Activated gamma-delta T cell treated with anti-CD3 and anti-CD28 coated beads, Interleukin-2, amount 50 U/mL, for 16 hours (primary cell): ENCODE measurements around the gene RGP1.

Experiments
- DNase-seq: peaks from one replicate; pipeline ENCODE4 v3.0.0-alpha.2; 2020; ENCODE audit warnings: low read depth

The RGP1 gene

GRCh38 chr9:35723426-35723825 is 25.7 kb upstream of the RGP1 start:
- DNase-seq: no peak

GRCh38 chr9:35723908-35724307 is 25.2 kb upstream of the RGP1 start:
- DNase-seq: no peak

DNA sequence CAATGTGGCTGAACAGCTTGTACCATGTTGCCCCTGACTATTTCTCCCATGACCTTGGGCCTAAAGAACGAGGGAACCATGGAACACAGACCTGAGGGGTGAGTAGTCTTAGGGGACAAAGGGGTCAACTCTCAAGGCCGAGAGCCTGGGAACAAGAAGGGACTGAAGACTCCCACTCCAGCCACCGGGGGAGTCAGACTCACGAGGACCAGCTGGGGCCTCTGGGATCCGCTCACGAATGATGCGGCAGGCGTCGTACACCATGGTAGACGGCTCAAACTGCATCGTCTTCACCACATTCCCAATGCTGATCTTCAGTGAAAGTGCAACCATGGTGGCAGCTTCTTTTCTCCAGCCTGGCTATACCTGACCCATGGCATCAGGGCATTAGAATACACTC is 23.7 kb upstream of the RGP1 start:
- no peak for DNase-seq

DNA sequence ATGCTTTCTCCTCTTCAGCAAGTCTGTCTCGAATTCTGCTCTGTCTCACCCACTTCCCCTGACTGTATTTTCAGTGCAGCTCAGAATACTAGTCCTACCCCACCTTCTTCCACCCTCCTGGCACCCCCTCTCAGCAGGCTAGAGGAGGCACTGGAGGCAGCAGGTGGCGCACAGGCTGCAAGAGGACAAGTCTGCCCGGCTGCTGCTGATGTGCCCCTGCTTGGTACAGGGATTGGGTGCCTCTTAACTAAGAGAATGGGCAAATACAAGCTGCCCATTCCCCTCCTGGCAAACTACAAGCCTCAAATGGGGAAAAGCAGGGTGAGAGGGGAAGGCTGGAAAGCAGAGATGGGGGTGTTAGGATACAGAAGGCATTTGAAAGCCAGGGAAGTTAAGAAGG is 22.2 kb upstream of the RGP1 start:
- peak; percentile 26 for DNase-seq

DNA sequence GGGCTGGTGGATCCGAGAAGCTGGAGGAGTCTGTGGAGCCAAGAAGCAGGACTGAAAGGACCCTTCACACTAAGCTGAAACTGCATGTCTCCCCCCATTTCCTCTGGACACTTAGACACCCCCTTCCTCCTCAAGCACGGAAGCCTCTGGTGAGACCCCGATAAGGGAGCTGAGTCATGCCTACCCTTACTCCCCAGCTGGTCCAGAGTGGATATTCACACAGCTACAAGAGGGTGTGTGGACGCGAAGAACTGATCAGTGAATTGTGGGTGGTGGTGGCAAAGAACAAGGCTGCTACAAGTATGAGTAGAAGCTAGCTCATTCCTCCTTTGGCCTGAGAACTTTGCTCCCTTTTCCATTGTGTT is 21.4 kb upstream of the RGP1 start:
- DNase-seq: no peak

DNA sequence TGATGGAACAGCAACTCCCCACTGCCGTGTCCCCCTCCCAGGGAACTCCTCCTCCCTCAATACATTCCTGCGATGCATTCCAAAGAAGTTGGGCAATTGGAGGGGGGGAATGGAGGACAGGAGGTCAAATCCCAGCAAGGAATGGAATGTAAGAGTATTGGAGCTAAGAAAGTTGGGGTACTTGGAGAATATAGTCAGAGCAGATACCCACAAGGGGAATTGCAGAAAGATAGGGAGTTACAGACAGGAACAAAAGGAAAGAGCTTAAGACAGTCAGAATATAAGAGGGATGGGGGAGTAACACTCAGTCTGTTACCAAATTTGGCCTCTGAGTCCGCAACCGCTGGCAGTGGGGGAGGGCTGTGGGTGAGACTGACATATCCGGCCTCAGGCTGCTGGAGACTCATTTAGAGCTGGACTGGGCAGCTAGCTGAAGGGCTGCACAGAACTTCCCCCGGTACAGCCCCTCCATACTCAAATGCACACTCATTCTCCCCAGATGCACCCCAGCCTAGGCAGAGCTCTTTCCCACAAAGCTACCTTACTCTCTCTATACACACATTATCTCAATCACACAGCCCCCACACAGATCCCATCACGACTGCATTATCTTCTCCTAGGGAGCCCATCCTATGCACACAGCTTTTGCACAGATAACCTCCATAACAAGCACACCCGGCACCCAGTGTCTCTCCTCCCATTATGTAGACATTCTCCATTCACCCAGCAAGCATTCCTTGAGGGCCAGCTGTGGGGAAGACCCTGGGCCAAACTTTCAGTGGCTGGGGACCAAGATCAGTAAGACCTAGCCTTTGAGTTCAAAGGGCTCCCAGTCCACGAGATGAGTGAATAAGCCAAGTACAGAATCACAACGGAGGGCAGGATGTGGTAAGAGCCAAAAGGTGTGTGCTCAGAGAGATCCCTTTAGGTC is 20.8 kb upstream of the RGP1 start:
- DNase-seq: no peak

DNA sequence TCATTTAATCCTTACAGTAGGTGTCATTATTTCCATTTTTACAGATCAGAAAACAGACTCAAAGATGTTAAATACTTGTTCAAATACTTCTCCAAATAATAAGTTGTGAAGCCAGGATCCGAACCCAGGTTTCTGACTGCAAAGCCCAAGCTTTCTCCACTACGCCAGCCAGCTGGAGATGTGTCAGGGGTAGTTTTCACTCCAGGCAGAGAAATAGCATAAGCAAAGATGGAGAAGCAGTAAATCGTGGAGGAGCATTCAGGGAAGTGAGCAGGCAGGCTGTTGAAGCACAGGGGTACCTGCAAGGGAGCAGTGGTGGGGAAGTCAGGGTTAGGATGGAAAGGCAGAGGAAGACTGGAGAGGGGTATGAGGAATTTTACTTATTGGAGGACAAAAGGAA is 20.0 kb upstream of the RGP1 start:
- no peak for DNase-seq

DNA sequence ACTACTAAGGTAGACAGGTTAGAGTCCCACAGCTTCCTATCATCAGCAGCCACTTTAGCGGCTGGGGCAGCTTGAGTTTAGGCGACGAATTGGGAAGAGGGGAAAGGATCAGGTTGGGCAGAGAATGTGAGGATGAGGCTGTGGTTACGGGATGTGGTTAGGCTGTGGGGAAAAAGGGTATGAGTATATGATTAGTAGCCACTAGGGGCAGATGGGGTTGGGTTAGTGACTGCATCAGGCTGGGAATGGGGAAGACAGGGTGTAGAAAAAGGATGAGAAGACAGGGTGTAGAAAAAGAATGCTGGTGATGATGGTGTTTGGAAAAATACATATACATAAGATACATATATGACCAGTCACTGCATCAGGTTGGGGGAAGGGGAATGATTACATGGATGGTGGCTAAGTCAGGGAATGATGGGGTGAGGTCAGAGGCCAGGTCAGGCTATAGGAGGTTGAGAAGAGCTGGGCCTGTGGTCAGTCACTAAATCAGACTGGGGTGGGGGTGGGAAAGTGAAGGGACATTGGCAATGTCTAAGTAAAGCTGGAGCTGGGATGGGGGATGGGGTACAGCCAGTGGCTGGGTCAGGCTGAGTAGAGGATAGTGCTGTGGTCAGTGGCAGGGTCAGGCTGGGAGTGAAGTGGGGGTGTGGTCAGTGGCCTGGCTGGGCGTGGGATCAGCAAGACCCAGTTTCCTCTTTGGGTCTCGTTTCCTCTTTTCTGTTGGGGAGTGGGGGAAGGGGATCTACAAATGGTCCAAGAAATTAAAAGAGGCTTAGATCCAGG is 19.2 kb upstream of the RGP1 start:
- no peak for DNase-seq

GRCh38 chr9:35730486-35730854 is 18.6 kb upstream of the RGP1 start:
- DNase-seq: no peak

GRCh38 chr9:35731415-35732184 is 17.5 kb upstream of the RGP1 start:
- DNase-seq: no peak

- peak; percentile 95 for DNase-seq
Measured at GRCh38 chr9:35732185-35732799, 16.8 kb upstream of the RGP1 start, which contains the start of the genes CREB3 and TLN1. TSS of gene CREB3 (plus strand) at chr9:35732666. CDS start at chr9:35732773, 107 bp downstream. TSS of gene TLN1 (minus strand) at chr9:35732195. CDS start at chr9:35725694, 6,501 bp downstream.

DNA sequence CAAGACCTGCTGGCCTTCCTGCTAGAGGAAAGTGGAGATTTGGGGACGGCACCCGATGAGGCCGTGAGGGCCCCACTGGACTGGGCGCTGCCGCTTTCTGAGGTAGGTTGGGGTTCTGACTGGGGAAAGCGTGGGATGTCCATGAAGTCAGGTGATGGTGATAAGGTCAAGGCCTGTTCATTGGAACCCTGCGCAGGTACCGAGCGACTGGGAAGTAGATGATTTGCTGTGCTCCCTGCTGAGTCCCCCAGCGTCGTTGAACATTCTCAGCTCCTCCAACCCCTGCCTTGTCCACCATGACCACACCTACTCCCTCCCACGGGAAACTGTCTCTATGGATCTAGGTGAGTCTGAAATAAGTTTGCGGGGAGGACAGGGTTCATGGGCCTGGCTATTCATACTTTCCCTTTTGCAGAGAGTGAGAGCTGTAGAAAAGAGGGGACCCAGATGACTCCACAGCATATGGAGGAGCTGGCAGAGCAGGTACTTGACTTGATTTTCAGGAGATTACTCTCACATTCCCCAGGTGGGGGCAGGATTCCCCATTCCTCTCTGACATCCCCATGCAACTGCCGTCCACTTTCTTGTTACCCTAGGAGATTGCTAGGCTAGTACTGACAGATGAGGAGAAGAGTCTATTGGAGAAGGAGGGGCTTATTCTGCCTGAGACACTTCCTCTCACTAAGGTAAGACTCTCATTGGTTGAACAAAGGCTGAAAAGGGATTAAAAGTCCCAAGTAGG is 16.1 kb upstream of the RGP1 start:
- no peak for DNase-seq

GRCh38 chr9:35734096-35734495 is 15.0 kb upstream of the RGP1 start:
- no peak for DNase-seq

GRCh38 chr9:35736201-35736633 is 12.9 kb upstream of the RGP1 start:
- peak; percentile 56 for DNase-seq

- no peak for DNase-seq
Measured at GRCh38 chr9:35737143-35737542, 11.9 kb upstream of the RGP1 start.

GRCh38 chr9:35738186-35738585 is 10.9 kb upstream of the RGP1 start:
- no peak for DNase-seq

- DNase-seq: no peak
Measured at GRCh38 chr9:35738924-35739323, 10.2 kb upstream of the RGP1 start.

- DNase-seq: no peak
Measured at GRCh38 chr9:35740243-35740642, 8.8 kb upstream of the RGP1 start.

DNA sequence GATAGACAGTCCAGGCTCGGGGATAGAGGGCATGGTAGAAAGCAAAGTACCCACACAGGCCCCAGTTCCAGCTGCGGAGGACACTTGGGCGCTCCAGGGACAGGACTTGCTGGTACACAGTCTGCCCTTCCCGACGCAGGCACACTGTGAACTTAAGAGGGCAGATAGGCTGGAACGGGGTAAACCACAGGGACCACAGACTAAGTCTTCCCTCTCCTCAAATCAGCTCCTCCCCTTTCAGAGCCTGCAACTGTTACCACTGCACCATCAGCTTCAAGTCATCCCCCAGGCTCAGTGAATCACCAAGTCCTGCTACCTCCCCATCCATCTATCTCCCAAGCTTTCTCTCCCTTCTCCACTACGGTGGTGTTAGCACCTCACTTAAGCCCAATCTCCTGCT is 7.3 kb upstream of the RGP1 start:
- no peak for DNase-seq

DNA sequence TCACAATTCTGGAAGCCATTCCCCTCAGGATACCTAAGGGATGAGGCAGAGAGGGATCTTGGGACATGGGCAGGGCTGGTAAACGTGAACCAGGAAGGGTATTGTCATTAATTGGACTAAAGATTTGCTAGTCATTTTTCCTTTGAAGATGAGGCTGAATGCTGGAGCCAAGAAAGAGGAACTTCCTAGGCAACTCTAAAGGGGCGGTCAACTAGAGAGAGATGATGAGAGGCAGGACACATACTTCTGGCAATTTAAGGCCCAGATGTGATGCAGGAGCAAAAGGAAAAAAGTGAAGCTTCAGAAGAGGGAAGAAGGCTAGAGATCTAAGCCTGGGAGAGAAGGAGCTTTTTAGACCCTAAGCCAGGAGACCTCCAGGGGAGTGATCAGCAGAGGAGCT is 5.6 kb upstream of the RGP1 start:
- no peak for DNase-seq

DNA sequence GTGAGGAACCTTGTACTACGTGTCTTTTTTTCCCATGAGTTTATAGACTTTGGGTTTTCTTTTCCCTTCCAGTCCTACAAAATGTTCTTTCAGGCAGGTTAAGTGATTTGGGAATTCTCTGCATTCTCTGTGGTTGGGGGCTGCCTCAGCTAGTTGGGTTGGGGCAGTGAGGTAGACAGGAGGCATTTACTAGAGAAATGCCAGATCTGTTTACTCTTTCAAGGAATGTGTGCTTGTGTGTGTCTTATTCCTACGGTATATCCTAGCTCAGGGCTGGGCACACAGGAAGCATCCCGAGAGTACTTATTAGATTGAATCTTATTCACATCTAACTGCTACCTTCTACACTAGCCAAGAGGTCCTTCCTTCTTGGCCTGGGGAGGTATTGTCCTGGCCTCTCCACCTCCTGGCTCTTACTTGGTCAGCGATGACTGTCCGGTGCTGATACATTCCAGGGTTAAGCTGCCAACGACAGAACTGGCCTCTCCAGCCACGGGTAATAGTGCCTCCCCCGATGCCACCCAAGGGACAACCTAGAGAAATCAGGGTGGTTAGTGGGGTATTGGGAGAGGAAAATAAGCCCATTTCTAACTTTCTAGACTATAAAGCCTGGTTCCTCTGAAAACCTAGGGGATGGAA is 5.1 kb upstream of the RGP1 start:
- no peak for DNase-seq
